Neural crest cell (in vitro differentiated cells): Measurements from ENCODE around the gene UBQLN1. TPM values are rescaled to one million over a fixed set of nuclear protein-coding genes. Genes with fewer than 3 reads are reported as not detected.

Experiments used
- DNase-seq: peaks from one replicate; pipeline ENCODE4 v3.0.0; 2021; ENCODE audit warnings: low read depth, mixed read lengths, low spot score
- H3K27ac Mint-ChIP-seq: one replicate; pipeline ENCODE4 v1.8.0; 2021; ENCODE audit warnings: mild to moderate bottlenecking, mixed read lengths; ENCODE audit not compliant: unreplicated experiment
- H3K27me3 Mint-ChIP-seq: 2 replicates; pipeline ENCODE4 v1.8.0; 2021; ENCODE audit warnings: low read depth, mild to moderate bottlenecking, mixed read lengths
- H3K36me3 Mint-ChIP-seq: 2 replicates; pipeline ENCODE4 v1.8.0; 2021; ENCODE audit warnings: low read depth, mild to moderate bottlenecking, mixed read lengths
- H3K4me1 Mint-ChIP-seq: 2 replicates; pipeline ENCODE4 v1.8.0; 2021; ENCODE audit warnings: mixed read lengths
- H3K4me3 Mint-ChIP-seq: one replicate; pipeline ENCODE4 v1.8.0; 2021; ENCODE audit warnings: mild to moderate bottlenecking, mixed read lengths
- H3K9me3 Mint-ChIP-seq: 2 replicates; pipeline ENCODE4 v1.8.0; 2021; ENCODE audit warnings: mixed read lengths
- total RNA-seq: library from RNA; stranded (reverse); gene quantifications from 2 replicates; pipeline ENCODE4 v1.2.1, GENCODE V29; 2021
- TF ChIP-seq, protein P1 (sequence below): fragments of 200-600 bp; sonication (generic); conservative IDR thresholded peaks from 2 replicates; pipeline ENCODE4 v1.5.0; 2021; ENCODE audit warnings: antibody characterized with exemption, mild to moderate bottlenecking

The UBQLN1 gene
- total RNA-seq, 1 donor from 2014 or later: 109 TPM

- Mint-ChIP-seq H3K9me3 (no peaks in the 10 kb centered on the region), H3K27me3 (no peaks in the 10 kb centered on the region), H3K36me3 (peaks cover 19% of the 10 kb centered on the region), H3K4me3 (no peak overlapping the region), H3K27ac (no peak overlapping the region), H3K4me1 (peaks cover 3% of the 10 kb centered on the region)
- TF ChIP-seq, protein P1, sequence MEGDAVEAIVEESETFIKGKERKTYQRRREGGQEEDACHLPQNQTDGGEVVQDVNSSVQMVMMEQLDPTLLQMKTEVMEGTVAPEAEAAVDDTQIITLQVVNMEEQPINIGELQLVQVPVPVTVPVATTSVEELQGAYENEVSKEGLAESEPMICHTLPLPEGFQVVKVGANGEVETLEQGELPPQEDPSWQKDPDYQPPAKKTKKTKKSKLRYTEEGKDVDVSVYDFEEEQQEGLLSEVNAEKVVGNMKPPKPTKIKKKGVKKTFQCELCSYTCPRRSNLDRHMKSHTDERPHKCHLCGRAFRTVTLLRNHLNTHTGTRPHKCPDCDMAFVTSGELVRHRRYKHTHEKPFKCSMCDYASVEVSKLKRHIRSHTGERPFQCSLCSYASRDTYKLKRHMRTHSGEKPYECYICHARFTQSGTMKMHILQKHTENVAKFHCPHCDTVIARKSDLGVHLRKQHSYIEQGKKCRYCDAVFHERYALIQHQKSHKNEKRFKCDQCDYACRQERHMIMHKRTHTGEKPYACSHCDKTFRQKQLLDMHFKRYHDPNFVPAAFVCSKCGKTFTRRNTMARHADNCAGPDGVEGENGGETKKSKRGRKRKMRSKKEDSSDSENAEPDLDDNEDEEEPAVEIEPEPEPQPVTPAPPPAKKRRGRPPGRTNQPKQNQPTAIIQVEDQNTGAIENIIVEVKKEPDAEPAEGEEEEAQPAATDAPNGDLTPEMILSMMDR: no peak
- DNase-seq: no peak
Observed at GRCh38 chr9:83681490-83681889, 26.3 kb downstream of the UBQLN1 start.

- H3K4me1 Mint-ChIP-seq: peaks cover 3% of the 10 kb centered on the region
- H3K36me3 Mint-ChIP-seq: peaks cover 20% of the 10 kb centered on the region
- no peak overlapping the region for H3K27ac Mint-ChIP-seq
- no peak overlapping the region for H3K4me3 Mint-ChIP-seq
- DNase-seq: no peak
- H3K9me3 Mint-ChIP-seq: no peaks in the 10 kb centered on the region
- H3K27me3 Mint-ChIP-seq: no peaks in the 10 kb centered on the region
- TF ChIP-seq, protein P1: no peak
Observed at GRCh38 chr9:83680233-83680632, 27.5 kb downstream of the UBQLN1 start.

DNA sequence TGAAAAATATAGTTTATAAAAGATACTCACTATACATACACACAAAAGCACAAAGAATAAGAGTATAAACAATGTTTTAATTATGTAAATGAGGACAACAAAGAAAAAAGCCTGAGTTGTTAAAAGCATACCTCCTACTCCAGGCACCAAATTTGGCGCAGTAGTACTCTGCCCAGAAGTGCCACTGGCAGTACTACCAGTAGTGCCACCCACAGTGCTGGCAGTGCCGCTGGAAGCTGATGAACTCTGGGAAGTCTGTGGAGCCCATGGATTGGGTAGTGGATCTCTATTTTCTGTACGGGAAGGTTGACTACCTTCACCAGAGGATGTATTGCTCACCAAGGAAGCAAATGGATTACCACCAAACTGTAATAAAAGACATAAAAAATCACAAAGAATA, 30.2 kb downstream of the UBQLN1 start:
- TF ChIP-seq, protein P1: no peak
- H3K27me3 Mint-ChIP-seq: no peaks in the 10 kb centered on the region
- H3K4me3 Mint-ChIP-seq: no peak overlapping the region
- no peak for DNase-seq
- no peaks in the 10 kb centered on the region for H3K9me3 Mint-ChIP-seq
- H3K27ac Mint-ChIP-seq: no peak overlapping the region
- H3K4me1 Mint-ChIP-seq: no peaks in the 10 kb centered on the region
- peaks cover 25% of the 10 kb centered on the region for H3K36me3 Mint-ChIP-seq

DNA sequence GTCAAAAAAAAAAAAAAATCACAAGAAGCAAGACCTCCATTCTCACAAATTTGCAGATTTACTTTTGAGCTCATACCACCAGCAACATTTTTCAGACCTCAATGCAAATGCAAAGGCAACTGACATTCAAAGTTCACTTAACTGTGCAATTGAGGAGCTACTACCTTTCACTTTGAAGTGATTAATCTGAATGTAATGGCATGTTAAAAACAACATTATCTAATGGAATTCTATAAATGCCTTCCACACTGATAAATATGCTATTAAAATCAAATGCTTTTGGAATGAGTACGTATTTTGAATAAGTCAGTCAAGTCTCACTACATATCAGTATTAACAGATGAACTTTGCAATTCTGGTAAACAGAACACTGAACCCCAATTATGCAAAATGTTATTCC, 32.3 kb downstream of the UBQLN1 start:
- peaks cover 31% of the 10 kb centered on the region for H3K36me3 Mint-ChIP-seq
- no peaks in the 10 kb centered on the region for H3K4me1 Mint-ChIP-seq
- no peak for DNase-seq
- H3K27me3 Mint-ChIP-seq: no peaks in the 10 kb centered on the region
- H3K27ac Mint-ChIP-seq: no peak overlapping the region
- TF ChIP-seq, protein P1: no peak
- no peaks in the 10 kb centered on the region for H3K9me3 Mint-ChIP-seq
- H3K4me3 Mint-ChIP-seq: no peak overlapping the region

DNA sequence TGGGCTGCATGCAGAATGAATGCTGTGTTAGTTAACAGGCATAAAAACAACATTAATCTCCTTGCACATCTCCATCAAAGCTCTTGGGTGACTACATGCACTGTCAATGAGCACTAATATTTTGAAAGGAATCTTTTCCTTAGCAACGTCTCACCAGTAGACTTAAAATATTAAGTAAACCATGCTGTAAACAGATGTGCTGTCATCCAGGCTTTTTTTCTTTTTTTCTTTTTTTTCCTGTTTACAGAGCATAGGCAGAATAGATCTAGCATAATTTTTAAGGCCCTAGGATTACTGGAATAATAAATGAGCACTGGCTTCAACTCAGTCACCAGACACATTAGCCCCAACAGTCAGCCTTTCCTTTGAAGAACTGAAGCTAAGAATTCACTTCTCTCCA, 36.3 kb downstream of the UBQLN1 start:
- Mint-ChIP-seq H3K9me3 (no peaks in the 10 kb centered on the region), H3K27ac (no peak overlapping the region), H3K4me3 (no peak overlapping the region), H3K36me3 (peaks cover 14% of the 10 kb centered on the region), H3K4me1 (no peaks in the 10 kb centered on the region), H3K27me3 (no peaks in the 10 kb centered on the region)
- DNase-seq: no peak
- TF ChIP-seq, protein P1: no peak

DNA sequence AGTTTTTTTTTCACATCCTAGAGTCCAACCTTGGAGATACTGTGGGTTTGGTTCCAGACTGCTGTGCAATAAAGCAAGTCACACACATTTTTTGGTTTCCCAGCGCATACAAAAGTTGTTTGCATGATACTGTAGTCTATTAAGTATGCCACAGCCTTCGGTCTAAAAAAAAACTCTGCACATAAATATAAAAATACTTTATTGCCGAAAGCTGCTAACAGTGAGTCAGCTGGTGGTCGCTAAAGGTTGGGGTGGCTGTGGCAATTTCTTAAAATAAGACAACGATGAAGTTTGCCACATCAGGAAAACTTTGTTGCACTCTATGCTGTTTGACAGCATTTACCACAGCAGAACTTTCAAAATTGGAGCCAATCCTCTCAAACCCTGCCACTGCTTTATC, 37.4 kb downstream of the UBQLN1 start:
- H3K36me3 Mint-ChIP-seq: peaks cover 15% of the 10 kb centered on the region

More for the DNA sequence above, 37.4 kb downstream of the UBQLN1 start:
- no peak overlapping the region for H3K4me3 Mint-ChIP-seq
- no peaks in the 10 kb centered on the region for H3K4me1 Mint-ChIP-seq
- no peak overlapping the region for H3K27ac Mint-ChIP-seq
- no peaks in the 10 kb centered on the region for H3K27me3 Mint-ChIP-seq
- TF ChIP-seq, protein P1: no peak
- DNase-seq: no peak
- H3K9me3 Mint-ChIP-seq: no peaks in the 10 kb centered on the region
